Measurements from ENCODE around the gene CHCHD6. TPM values are rescaled to one million over a fixed set of nuclear protein-coding genes. Genes with fewer than 3 reads are reported as not detected.

CHCHD6 gene
- total RNA-seq, 1 donor from 2014 or later: 38.2 TPM

DNA sequence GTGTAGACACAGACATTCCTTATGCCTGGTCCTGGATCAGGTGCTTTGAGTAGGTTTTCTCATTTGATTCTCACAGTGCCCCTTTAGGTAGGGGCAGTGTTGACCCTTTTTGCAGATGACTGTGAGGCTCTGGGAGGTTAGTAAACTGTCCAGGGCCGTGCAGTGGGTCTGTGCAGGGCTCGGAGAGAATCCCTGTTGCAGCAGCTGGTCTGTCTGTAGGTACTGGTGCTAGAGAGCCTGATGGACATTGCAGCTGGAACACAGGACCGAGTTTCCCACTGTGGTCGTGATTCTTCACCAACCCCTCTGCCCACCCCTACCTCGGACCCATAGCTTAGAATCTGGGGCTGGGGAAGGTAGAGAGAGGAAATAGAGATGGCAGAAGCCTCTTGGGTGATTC is 51.8 kb downstream of the CHCHD6 start:
- TF ChIP-seq, protein P1, sequence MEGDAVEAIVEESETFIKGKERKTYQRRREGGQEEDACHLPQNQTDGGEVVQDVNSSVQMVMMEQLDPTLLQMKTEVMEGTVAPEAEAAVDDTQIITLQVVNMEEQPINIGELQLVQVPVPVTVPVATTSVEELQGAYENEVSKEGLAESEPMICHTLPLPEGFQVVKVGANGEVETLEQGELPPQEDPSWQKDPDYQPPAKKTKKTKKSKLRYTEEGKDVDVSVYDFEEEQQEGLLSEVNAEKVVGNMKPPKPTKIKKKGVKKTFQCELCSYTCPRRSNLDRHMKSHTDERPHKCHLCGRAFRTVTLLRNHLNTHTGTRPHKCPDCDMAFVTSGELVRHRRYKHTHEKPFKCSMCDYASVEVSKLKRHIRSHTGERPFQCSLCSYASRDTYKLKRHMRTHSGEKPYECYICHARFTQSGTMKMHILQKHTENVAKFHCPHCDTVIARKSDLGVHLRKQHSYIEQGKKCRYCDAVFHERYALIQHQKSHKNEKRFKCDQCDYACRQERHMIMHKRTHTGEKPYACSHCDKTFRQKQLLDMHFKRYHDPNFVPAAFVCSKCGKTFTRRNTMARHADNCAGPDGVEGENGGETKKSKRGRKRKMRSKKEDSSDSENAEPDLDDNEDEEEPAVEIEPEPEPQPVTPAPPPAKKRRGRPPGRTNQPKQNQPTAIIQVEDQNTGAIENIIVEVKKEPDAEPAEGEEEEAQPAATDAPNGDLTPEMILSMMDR (conservative IDR thresholded peaks at IDR 0.05; ENCODE audit: low read depth, low read length): no peak
- no peak overlapping the region for H3K4me3 ChIP-seq (ENCODE audit: low read depth, low read length)
- DNase-seq (ENCODE audit: low read depth): no peak

GRCh38 chr3:126758026-126758425 is 54.0 kb downstream of the CHCHD6 start:
- no peak for DNase-seq (ENCODE audit: low read depth)
- TF ChIP-seq, protein P1 (conservative IDR thresholded peaks at IDR 0.05; ENCODE audit: low read depth, low read length): no peak
- H3K4me3 ChIP-seq (ENCODE audit: low read depth, low read length): no peak overlapping the region

- no peak overlapping the region for H3K4me3 ChIP-seq (ENCODE audit: low read depth, low read length)
- DNase-seq (ENCODE audit: low read depth): no peak
- TF ChIP-seq, protein P1 (conservative IDR thresholded peaks at IDR 0.05; ENCODE audit: low read depth, low read length): no peak
Measured at GRCh38 chr3:126758882-126759281, 54.8 kb downstream of the CHCHD6 start.

GRCh38 chr3:126760541-126760940 is 56.5 kb downstream of the CHCHD6 start:
- TF ChIP-seq, protein P1 (conservative IDR thresholded peaks at IDR 0.05; ENCODE audit: low read depth, low read length): no peak
- H3K4me3 ChIP-seq (ENCODE audit: low read depth, low read length): no peak overlapping the region
- DNase-seq (ENCODE audit: low read depth): no peak

DNA sequence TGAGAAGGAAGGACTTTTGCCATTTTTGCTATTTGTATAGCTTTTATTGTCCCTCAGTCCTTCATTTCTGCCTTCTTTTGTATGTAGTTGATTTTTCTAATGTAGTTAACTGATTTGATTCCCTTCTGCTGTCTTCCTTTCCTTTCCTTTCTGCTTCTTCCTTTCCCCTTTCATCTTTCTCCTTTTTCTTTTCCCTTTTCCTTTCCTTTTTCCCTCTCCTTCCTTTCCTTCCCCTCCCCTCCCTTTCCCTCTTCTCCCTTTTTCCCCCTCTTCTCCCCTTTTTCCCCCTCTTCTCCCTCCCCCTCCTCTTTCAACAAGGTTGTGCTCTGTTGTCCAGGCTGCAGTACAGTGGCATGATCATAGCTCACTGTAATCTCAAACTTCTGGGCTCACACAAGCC is 59.0 kb downstream of the CHCHD6 start:
- DNase-seq (ENCODE audit: low read depth): no peak
- TF ChIP-seq, protein P1 (conservative IDR thresholded peaks at IDR 0.05; ENCODE audit: low read depth, low read length): no peak
- H3K4me3 ChIP-seq (ENCODE audit: low read depth, low read length): no peak overlapping the region

DNA sequence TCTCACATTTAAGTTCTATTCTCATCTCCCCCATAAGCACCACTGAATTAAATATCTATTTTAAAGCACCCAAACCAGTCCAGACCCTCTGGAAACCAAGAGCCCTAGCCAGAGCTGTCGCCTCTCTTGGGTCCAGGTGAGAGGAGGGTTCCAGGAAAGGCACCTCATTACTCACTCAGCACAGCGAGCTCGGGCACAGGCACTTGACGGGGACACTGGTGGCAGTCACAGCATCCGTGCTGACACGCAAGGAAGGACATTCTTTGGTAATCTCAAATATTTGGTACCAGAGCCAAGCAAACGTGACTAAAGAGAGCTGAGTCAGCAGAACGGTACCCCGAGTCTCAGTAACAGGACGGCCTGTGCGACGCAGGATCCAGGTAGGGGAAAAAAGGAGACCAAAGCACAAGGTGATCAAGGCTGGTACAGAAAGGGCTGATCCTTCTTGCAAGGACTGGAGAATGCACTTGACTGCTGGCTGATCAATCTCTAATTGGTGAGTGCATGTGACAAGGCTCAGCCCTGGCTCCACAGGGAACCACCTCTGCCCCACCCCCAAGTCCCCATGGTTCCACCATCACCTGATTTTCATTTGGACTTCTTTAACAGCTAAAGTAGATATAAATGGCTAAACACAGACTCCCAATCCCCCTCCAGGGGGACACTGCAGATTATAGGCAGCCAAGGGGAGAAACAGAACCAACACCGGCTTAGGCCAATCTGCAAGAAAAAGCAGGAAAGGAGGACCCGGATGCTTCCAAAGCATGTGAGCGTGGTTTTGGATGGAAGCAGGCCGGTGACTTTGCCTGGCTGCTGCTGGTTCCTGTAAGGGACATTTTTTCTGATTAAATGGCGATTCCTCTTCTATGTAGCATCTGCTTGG is 61.4 kb downstream of the CHCHD6 start:
- TF ChIP-seq, protein P1 (conservative IDR thresholded peaks at IDR 0.05; ENCODE audit: low read depth, low read length): no peak
- no peak overlapping the region for H3K4me3 ChIP-seq (ENCODE audit: low read depth, low read length)
- no peak for DNase-seq (ENCODE audit: low read depth)

DNA sequence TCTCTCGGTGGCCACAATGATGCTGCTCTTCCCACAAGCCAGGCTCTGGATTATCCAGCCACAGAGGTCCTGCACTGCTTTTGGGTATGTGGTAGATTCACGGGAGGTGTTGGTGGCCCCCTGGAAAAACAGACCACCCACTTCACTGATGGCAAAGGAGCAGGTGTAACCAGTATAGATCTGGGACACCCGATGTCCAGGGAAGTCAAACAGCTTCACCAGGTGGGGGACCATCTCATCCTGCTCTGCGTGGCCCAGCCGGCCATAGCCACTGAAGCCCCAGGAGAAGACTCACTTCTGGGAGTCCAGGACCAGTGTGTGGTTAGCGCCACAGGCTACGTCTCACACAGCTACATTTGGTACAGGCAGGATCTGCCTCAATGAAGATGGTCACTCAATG is 62.6 kb downstream of the CHCHD6 start:
- TF ChIP-seq, protein P1 (conservative IDR thresholded peaks at IDR 0.05; ENCODE audit: low read depth, low read length): no peak
- no peak overlapping the region for H3K4me3 ChIP-seq (ENCODE audit: low read depth, low read length)
- no peak for DNase-seq (ENCODE audit: low read depth)
